Neural progenitor cell (in vitro differentiated cells): ENCODE measurements around the gene IFT172. TPM values are rescaled to one million over a fixed set of nuclear protein-coding genes. Genes with fewer than 3 reads are reported as not detected.

Source experiments
- DNase-seq: peaks from one replicate; pipeline ENCODE4 v3.0.0-alpha.2; 2016; ENCODE audit warnings: low spot score
- H2AFZ ChIP-seq: fragments of 200-600 bp; sonication (generic); replicated peaks from 2 replicates; pipeline ENCODE4 v1.6.1; 2016; ENCODE audit warnings: antibody characterized with exemption
- H3F3A ChIP-seq: fragments of 200-600 bp; sonication (generic); 2 replicates; pipeline ENCODE4 v1.6.1; 2016; ENCODE audit warnings: antibody characterized with exemption, low read depth
- H3K27ac ChIP-seq: fragments of 200-600 bp; sonication (generic); 2 replicates; pipeline ENCODE4 v1.5.1; 2016; ENCODE audit warnings: mild to moderate bottlenecking
- H3K27me3 ChIP-seq: fragments of 200-600 bp; sonication (generic); 2 replicates; pipeline ENCODE4 v1.6.1; 2016; ENCODE audit warnings: mild to moderate bottlenecking, moderate library complexity
- H3K36me3 ChIP-seq: fragments of 200-600 bp; sonication (generic); 2 replicates; pipeline ENCODE4 v1.5.1; 2016
- H3K4me1 ChIP-seq: fragments of 200-600 bp; sonication (generic); 2 replicates; pipeline ENCODE4 v1.6.1; 2016; ENCODE audit warnings: mixed run types
- H3K4me2 ChIP-seq: fragments of 200-600 bp; sonication (generic); 2 replicates; pipeline ENCODE4 v1.6.1; 2016
- H3K4me3 ChIP-seq: fragments of 200-600 bp; sonication (generic); 2 replicates; pipeline ENCODE4 v1.5.1; 2016
- H3K79me2 ChIP-seq: fragments of 200-600 bp; sonication (generic); 2 replicates; pipeline ENCODE4 v1.6.1; 2016; ENCODE audit warnings: low read depth
- H3K9ac ChIP-seq: fragments of 200-600 bp; sonication (generic); 2 replicates; pipeline ENCODE4 v1.6.1; 2016
- H3K9me3 ChIP-seq: fragments of 200-600 bp; sonication (generic); 2 replicates; pipeline ENCODE4 v1.5.1; 2016; ENCODE audit warnings: low read depth
- H4K20me1 ChIP-seq: fragments of 200-600 bp; sonication (generic); 2 replicates; pipeline ENCODE4 v1.6.1; 2016; ENCODE audit warnings: low read depth
- H3K27ac Mint-ChIP-seq: 3 replicates; pipeline ENCODE4 v1.8.0; 2021; ENCODE audit warnings: mixed read lengths
- H3K27me3 Mint-ChIP-seq: 2 replicates; pipeline ENCODE4 v1.8.0; 2022; ENCODE audit warnings: low read depth, mild to moderate bottlenecking, inconsistent platforms, moderate library complexity, mixed read lengths; ENCODE audit not compliant: insufficient read depth
- H3K36me3 Mint-ChIP-seq: 3 replicates; pipeline ENCODE4 v1.8.0; 2021; ENCODE audit warnings: mixed read lengths
- H3K4me1 Mint-ChIP-seq: 3 replicates; pipeline ENCODE4 v1.8.0; 2021; ENCODE audit warnings: mixed read lengths
- H3K4me3 Mint-ChIP-seq: 3 replicates; pipeline ENCODE4 v1.8.0; 2021; ENCODE audit warnings: mild to moderate bottlenecking, moderate library complexity, mixed read lengths
- H3K9me3 Mint-ChIP-seq: 3 replicates; pipeline ENCODE4 v1.8.0; 2020; ENCODE audit warnings: mixed read lengths
- EZH2 ChIP-seq: fragments of 200-600 bp; sonication (generic); IDR thresholded peaks from 2 replicates; pipeline ENCODE4 v1.6.1; 2017; ENCODE audit warnings: antibody characterized with exemption, mild to moderate bottlenecking, moderate library complexity
- EZH2phosphoT487 ChIP-seq: fragments of 200-600 bp; sonication (generic); IDR thresholded peaks from 2 replicates; pipeline ENCODE4 v1.6.1; 2017; ENCODE audit warnings: antibody characterized with exemption
- total RNA-seq: library from RNA; depleted of rRNA; stranded (reverse); fragments of >200 nt; gene quantifications from 2 replicates; pipeline ENCODE4 v1.2.3, GENCODE V29; 2015; ENCODE audit warnings: low replicate concordance
- TF ChIP-seq, protein P1 (sequence below): fragments of 200-600 bp; sonication (generic); IDR thresholded peaks from 2 replicates; pipeline ENCODE4 v1.5.1; 2017; ENCODE audit warnings: antibody characterized with exemption, mild to moderate bottlenecking

Gene IFT172
- total RNA-seq, 1 donor from 2014 or later = 20.3 TPM

GRCh38 chr2:27416151-27416550, 73.4 kb downstream of the IFT172 start:
- H3K4me1 Mint-ChIP-seq = no peaks in the 10 kb centered on the region
- no peak overlapping the region for H3K27ac ChIP-seq
- H4K20me1 ChIP-seq = no peaks in the 10 kb centered on the region
- no peaks in the 10 kb centered on the region for H3K4me1 ChIP-seq
- no peaks in the 10 kb centered on the region for H3K27me3 ChIP-seq
- no peak overlapping the region for H3K4me3 ChIP-seq
- H3K4me2 ChIP-seq = no peak overlapping the region
- TF ChIP-seq, protein P1, sequence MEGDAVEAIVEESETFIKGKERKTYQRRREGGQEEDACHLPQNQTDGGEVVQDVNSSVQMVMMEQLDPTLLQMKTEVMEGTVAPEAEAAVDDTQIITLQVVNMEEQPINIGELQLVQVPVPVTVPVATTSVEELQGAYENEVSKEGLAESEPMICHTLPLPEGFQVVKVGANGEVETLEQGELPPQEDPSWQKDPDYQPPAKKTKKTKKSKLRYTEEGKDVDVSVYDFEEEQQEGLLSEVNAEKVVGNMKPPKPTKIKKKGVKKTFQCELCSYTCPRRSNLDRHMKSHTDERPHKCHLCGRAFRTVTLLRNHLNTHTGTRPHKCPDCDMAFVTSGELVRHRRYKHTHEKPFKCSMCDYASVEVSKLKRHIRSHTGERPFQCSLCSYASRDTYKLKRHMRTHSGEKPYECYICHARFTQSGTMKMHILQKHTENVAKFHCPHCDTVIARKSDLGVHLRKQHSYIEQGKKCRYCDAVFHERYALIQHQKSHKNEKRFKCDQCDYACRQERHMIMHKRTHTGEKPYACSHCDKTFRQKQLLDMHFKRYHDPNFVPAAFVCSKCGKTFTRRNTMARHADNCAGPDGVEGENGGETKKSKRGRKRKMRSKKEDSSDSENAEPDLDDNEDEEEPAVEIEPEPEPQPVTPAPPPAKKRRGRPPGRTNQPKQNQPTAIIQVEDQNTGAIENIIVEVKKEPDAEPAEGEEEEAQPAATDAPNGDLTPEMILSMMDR = no peak
- TF ChIP-seq EZH2 (no peak), EZH2phosphoT487 (no peak)
- no peaks in the 10 kb centered on the region for H3F3A ChIP-seq
- peaks cover 5% of the 10 kb centered on the region for H3K27me3 Mint-ChIP-seq
- H3K9me3 Mint-ChIP-seq = peaks cover 2% of the 10 kb centered on the region
- H3K36me3 Mint-ChIP-seq = no peaks in the 10 kb centered on the region
- DNase-seq = no peak
- H2AFZ ChIP-seq = no peak overlapping the region
- H3K27ac Mint-ChIP-seq = no peak overlapping the region
- no peak overlapping the region for H3K9ac ChIP-seq
- H3K9me3 ChIP-seq = no peaks in the 10 kb centered on the region
- no peaks in the 10 kb centered on the region for H3K36me3 ChIP-seq
- H3K79me2 ChIP-seq = no peaks in the 10 kb centered on the region
- no peak overlapping the region for H3K4me3 Mint-ChIP-seq

DNA sequence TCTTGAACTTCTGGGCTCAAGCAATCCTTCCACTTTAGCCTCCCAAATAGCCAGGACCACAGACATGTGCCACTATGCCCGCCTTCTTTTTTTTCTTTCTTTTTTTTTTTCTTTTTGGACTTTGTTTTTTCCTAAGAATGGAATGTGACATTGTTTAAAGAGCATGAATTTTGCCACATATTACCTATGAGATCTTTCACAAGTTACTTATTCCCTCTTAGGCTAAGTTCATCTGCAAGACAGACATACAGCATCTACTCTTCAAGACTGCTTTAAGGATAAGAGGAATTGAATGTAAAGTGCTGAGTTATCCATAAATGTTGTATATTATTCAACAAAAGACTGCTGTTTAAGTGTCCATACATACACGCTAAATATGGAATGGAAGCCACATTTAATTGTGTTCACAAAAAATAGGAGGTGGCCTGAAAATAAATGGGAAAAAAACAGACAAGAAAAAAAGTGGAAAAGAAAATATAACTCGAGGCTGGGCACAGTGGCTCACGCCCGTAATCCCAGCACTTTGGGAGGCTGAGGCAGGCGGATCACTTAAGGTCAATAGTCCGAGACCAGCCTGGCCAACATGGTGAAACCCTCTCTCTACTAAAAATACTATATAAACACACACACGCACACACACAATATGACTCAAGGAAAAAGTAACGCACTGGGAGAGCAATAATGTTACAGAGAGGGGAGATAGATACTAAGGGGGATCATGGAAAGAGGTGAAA, 77.0 kb downstream of the IFT172 start:
- H3K27ac Mint-ChIP-seq = no peak overlapping the region
- H2AFZ ChIP-seq = no peak overlapping the region
- no peaks in the 10 kb centered on the region for H3K36me3 ChIP-seq
- H3K9ac ChIP-seq = no peak overlapping the region
- H3K79me2 ChIP-seq = peaks cover 18% of the 10 kb centered on the region
- H4K20me1 ChIP-seq = peaks cover 16% of the 10 kb centered on the region
- H3K4me3 ChIP-seq = no peak overlapping the region
- H3K27me3 ChIP-seq = no peaks in the 10 kb centered on the region
- peaks cover 12% of the 10 kb centered on the region for H3K4me1 Mint-ChIP-seq
- TF ChIP-seq EZH2 (no peak), EZH2phosphoT487 (no peak)
- TF ChIP-seq, protein P1 = no peak
- H3F3A ChIP-seq = peaks cover 20% of the 10 kb centered on the region
- H3K27ac ChIP-seq = no peak overlapping the region
- no peaks in the 10 kb centered on the region for H3K27me3 Mint-ChIP-seq
- no peaks in the 10 kb centered on the region for H3K9me3 ChIP-seq
- no peak for DNase-seq
- H3K4me3 Mint-ChIP-seq = no peak overlapping the region
- no peak overlapping the region for H3K4me2 ChIP-seq
- peaks cover 7% of the 10 kb centered on the region for H3K9me3 Mint-ChIP-seq
- no peaks in the 10 kb centered on the region for H3K36me3 Mint-ChIP-seq
- H3K4me1 ChIP-seq = peaks cover 4% of the 10 kb centered on the region

DNA sequence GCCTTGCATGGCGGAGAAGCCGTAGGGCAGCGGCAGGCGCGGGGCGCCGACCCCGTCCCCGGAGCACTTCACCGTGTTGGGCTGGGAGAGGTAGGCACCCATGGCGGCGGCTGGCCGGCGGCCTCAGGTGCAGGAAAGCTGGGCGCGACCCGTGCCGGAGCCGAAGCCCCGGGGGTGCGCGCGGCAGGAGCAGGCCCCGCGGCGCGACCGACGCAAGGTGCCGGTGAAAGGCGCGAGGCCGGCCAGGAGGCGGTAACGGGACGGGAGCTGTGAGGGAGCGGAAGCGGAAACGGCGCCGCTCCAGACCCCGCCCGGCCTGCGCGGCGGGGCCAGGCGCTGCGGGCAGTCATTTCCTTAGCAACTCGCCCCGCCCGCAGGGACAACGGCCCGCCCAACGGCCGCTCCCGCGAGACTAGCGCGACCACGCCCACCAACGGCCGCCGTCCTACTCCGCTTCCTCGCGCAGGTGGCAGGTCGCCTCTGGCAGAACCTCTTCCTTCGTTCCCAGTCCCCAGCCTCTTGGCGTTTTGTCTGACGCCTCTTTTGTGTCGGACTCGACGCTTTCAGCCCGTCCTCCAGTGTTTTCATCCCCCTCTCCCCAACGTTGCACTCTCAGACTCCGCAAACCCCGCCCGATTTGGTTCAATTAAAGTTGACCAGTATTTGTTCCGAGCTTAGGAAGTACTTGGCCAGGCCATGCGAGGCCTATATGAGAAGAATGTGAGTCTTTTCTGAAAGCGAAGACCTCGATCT, 80.0 kb downstream of the IFT172 start, which contains the start of gene PPM1G:
PPM1G (minus strand) TSS at position 271 of the 753 bp plus-strand sequence; CDS start at position 102, 169 bp downstream.
- peak; percentile 98 for DNase-seq
- H3K9me3 ChIP-seq = no peaks in the 10 kb centered on the region
- Mint-ChIP-seq H3K36me3 (peaks cover 6% of the 10 kb centered on the region), H3K27ac (peak within 1 kb of the TSS; percentile 93), H3K9me3 (peaks cover 7% of the 10 kb centered on the region), H3K27me3 (peaks cover under 1% of the 10 kb centered on the region), H3K4me1 (peaks cover 18% of the 10 kb centered on the region), H3K4me3 (peak within 1 kb of the TSS; percentile 94)
- peak within 1 kb of the TSS; percentile 90 for H3K9ac ChIP-seq
- TF ChIP-seq EZH2 (no peak), EZH2phosphoT487 (no peak)
- TF ChIP-seq, protein P1 = no peak
- peaks cover 34% of the 10 kb centered on the region for H4K20me1 ChIP-seq
- peaks cover 4% of the 10 kb centered on the region for H3K4me1 ChIP-seq
- H2AFZ ChIP-seq = peak within 1 kb of the TSS; percentile 95
- H3K27me3 ChIP-seq = no peaks in the 10 kb centered on the region
- peaks cover 49% of the 10 kb centered on the region for H3K79me2 ChIP-seq
- peak within 1 kb of the TSS; percentile 99 for H3K4me3 ChIP-seq
- H3K4me2 ChIP-seq = peak within 1 kb of the TSS; percentile 82
- H3F3A ChIP-seq = peaks cover 20% of the 10 kb centered on the region
- no peaks in the 10 kb centered on the region for H3K36me3 ChIP-seq
- H3K27ac ChIP-seq = peak within 1 kb of the TSS; percentile 86
